Fibroblast of lung (primary cell): Measurements from ENCODE around the gene STXBP6. TPM values are rescaled to one million over a fixed set of nuclear protein-coding genes. Genes with fewer than 3 reads are reported as not detected.
"Not testable (repeated sequence)": the region's sequence is repeated elsewhere in the genome, so short reads cannot be mapped to it uniquely, and the experiment has no call there.

Source experiments
- DNase-seq, 2 donors: peaks; one replicate each; pipeline versions ENCODE4 v3.0.0 to v3.0.0-alpha.2; 2010; ENCODE audit warnings: low read depth in 2 of 2
- H2AFZ ChIP-seq: 2 replicates; pipeline ENCODE4 v1.5.1; 2012; ENCODE audit warnings: low read length, control low read depth, inconsistent platforms
- H3K27ac ChIP-seq: 2 replicates; pipeline ENCODE4 v1.5.1; 2011; ENCODE audit warnings: low read length, control low read depth; ENCODE audit not compliant: insufficient read depth
- H3K27me3 ChIP-seq: 2 replicates; pipeline ENCODE4 v1.5.1; 2011; ENCODE audit warnings: mild to moderate bottlenecking, low read length; ENCODE audit not compliant: control insufficient read depth, insufficient read depth
- H3K36me3 ChIP-seq: 2 replicates; pipeline ENCODE4 v1.5.1; 2011; ENCODE audit warnings: low read length; ENCODE audit not compliant: control insufficient read depth, insufficient read depth
- H3K4me1 ChIP-seq: 2 replicates; pipeline ENCODE4 v1.5.1; 2011; ENCODE audit warnings: low read length; ENCODE audit not compliant: control insufficient read depth, insufficient read depth; ENCODE audit errors: extremely low read depth
- H3K4me2 ChIP-seq: 2 replicates; pipeline ENCODE4 v1.5.1; 2011; ENCODE audit warnings: low read length, control low read depth; ENCODE audit not compliant: insufficient read depth; ENCODE audit errors: extremely low read depth
- H3K4me3 ChIP-seq, 4 experiments: fragments of 200-600 bp in 1 of 4; sonication (generic) in 1 of 4; replicated peaks in 1 of 4; 2 replicates each; pipeline ENCODE4 v1.5.1; 2011 to 2016; ENCODE audit warnings: low read length in 4 of 4, low read depth in 3 of 4, mild to moderate bottlenecking in 3 of 4, control low read depth in 2 of 4, inconsistent platforms in 1 of 4, mixed read lengths in 1 of 4; ENCODE audit not compliant: insufficient read depth in 1 of 4; ENCODE audit errors: control extremely low read depth in 1 of 4
- H3K79me2 ChIP-seq: 2 replicates; pipeline ENCODE4 v1.5.1; 2012; ENCODE audit warnings: mild to moderate bottlenecking, low read length, inconsistent platforms; ENCODE audit not compliant: control insufficient read depth, insufficient read depth
- H3K9ac ChIP-seq: 2 replicates; pipeline ENCODE4 v1.5.1; 2011; ENCODE audit warnings: mild to moderate bottlenecking, low read length, control low read depth; ENCODE audit not compliant: insufficient read depth
- H3K9me3 ChIP-seq: 2 replicates; pipeline ENCODE4 v1.5.1; 2012; ENCODE audit warnings: low read depth, low read length; ENCODE audit not compliant: control insufficient read depth, insufficient read depth
- H4K20me1 ChIP-seq: 2 replicates; pipeline ENCODE4 v1.5.1; 2011; ENCODE audit warnings: low read length; ENCODE audit not compliant: control insufficient read depth, insufficient read depth; ENCODE audit errors: extremely low read depth
- CTCF ChIP-seq, 2 donors: IDR thresholded peaks in 1 of 2; conservative IDR thresholded peaks in 1 of 2; 1 replicate in 1 of 2; 2 replicates in 1 of 2; pipeline ENCODE4 v1.5.1; 2011 to 2012; ENCODE audit warnings: low read length in 2 of 2, control low read depth in 1 of 2, inconsistent platforms in 1 of 2, low read depth in 1 of 2, mild to moderate bottlenecking in 1 of 2
- EZH2 ChIP-seq: IDR thresholded peaks from 2 replicates; pipeline ENCODE4 v1.5.1; 2012; ENCODE audit warnings: low read length, control low read depth, mild to moderate bottlenecking; ENCODE audit errors: missing control alignments
- polyA plus RNA-seq, 2 donors: library from polyadenylated mRNA; depleted of rRNA in 1 of 2; stranded (reverse) in 1 of 2; unstranded in 1 of 2; fragments of >200 nt; gene quantifications; 2 replicates each; pipeline ENCODE4 v1.2.1, GENCODE V29; 2011 to 2012; ENCODE audit warnings: missing spikeins in 1 of 2
- total RNA-seq: library from RNA; depleted of rRNA; stranded (reverse); fragments of >200 nt; gene quantifications from 2 replicates; pipeline ENCODE4 v1.2.1, GENCODE V29; 2014

STXBP6 gene
- total and polyA plus RNA-seq, 2 donors (not counting 1 experiment from before 2014, with no cell fraction given) = 4.5 to 17.8 TPM

- no peak overlapping the region for H3K27ac ChIP-seq
- H2AFZ ChIP-seq = no peak overlapping the region
- no peak overlapping the region for H3K4me2 ChIP-seq
- TF ChIP-seq CTCF (conservative IDR thresholded peaks at IDR 0.05 in 1 of 2, IDR thresholded peaks at IDR 0.05 in 1 of 2; ENCODE audit: low read depth in 1 of 2, low read length in 2 of 2) = no peak
- TF ChIP-seq EZH2 = no peak
- H3K9ac ChIP-seq = no peak overlapping the region
- H3K4me3 ChIP-seq = no peak overlapping the region
- H3K4me1 ChIP-seq = no peaks in the 10 kb centered on the region
- no peaks in the 10 kb centered on the region for H3K9me3 ChIP-seq
- no peaks in the 10 kb centered on the region for H3K79me2 ChIP-seq
- DNase-seq = no peak
- no peaks in the 10 kb centered on the region for H3K27me3 ChIP-seq
- H4K20me1 ChIP-seq = no peaks in the 10 kb centered on the region
- no peaks in the 10 kb centered on the region for H3K36me3 ChIP-seq
Measured at GRCh38 chr14:24803933-24804494, 245.9 kb downstream of the STXBP6 start.

- not testable (repeated sequence) for H3K4me1 ChIP-seq, H4K20me1 ChIP-seq, H2AFZ ChIP-seq, DNase-seq, H3K27me3 ChIP-seq, H3K79me2 ChIP-seq, H3K4me2 ChIP-seq, H3K9ac ChIP-seq, H3K36me3 ChIP-seq, H3K27ac ChIP-seq, H3K4me3 ChIP-seq, H3K9me3 ChIP-seq
Measured at GRCh38 chr14:24803426-24803825, 246.5 kb downstream of the STXBP6 start.

GRCh38 chr14:24802236-24802635 is 247.7 kb downstream of the STXBP6 start:
- Histone ChIP-seq H3K9ac (no peak overlapping the region), H3K9me3 (no peaks in the 10 kb centered on the region), H3K27ac (no peak overlapping the region), H3K79me2 (no peaks in the 10 kb centered on the region), H3K4me1 (no peaks in the 10 kb centered on the region), H2AFZ (no peak overlapping the region), H3K27me3 (no peaks in the 10 kb centered on the region), H3K4me2 (no peak overlapping the region), H3K36me3 (no peaks in the 10 kb centered on the region), H3K4me3 (no peak overlapping the region), H4K20me1 (no peaks in the 10 kb centered on the region)
- no peak for TF ChIP-seq CTCF (conservative IDR thresholded peaks at IDR 0.05 in 1 of 2, IDR thresholded peaks at IDR 0.05 in 1 of 2; ENCODE audit: low read depth in 1 of 2, low read length in 2 of 2)
- no peak for TF ChIP-seq EZH2
- DNase-seq = no peak
